Mesendoderm (in vitro differentiated cells): ENCODE results near the gene IL13RA2.

Experiments used
- DNase-seq: peaks from one replicate; pipeline ENCODE4 v3.0.0; 2013
- H2AK5ac ChIP-seq: 2 replicates; pipeline ENCODE4 v1.6.1; 2013; ENCODE audit warnings: low read length, inconsistent platforms
- H2BK120ac ChIP-seq: 2 replicates; pipeline ENCODE4 v1.6.1; 2013; ENCODE audit warnings: low read depth, mild to moderate bottlenecking, low read length, moderate library complexity, mixed read lengths
- H2BK15ac ChIP-seq: replicated peaks from 2 replicates; pipeline ENCODE4 v1.6.1; 2013; ENCODE audit warnings: low read depth, mild to moderate bottlenecking, moderate library complexity
- H2BK5ac ChIP-seq: 2 replicates; pipeline ENCODE4 v1.6.1; 2013; ENCODE audit warnings: low read length, inconsistent platforms
- H3K18ac ChIP-seq: 2 replicates; pipeline ENCODE4 v1.6.1; 2013; ENCODE audit warnings: mild to moderate bottlenecking, low read length, mixed read lengths
- H3K23ac ChIP-seq: one replicate; pipeline ENCODE4 v1.6.1; 2013; ENCODE audit warnings: low read length
- H3K27ac ChIP-seq: 2 replicates; pipeline ENCODE4 v1.5.1; 2013; ENCODE audit warnings: low read depth, mild to moderate bottlenecking, inconsistent platforms, low read length, moderate library complexity
- H3K27me3 ChIP-seq: 2 replicates; pipeline ENCODE4 v1.6.1; 2013; ENCODE audit warnings: low read length, control low read depth, mild to moderate bottlenecking, inconsistent platforms; ENCODE audit not compliant: insufficient read depth, poor library complexity
- H3K36me3 ChIP-seq: 2 replicates; pipeline ENCODE4 v1.6.1; 2013; ENCODE audit warnings: low read length, inconsistent platforms; ENCODE audit not compliant: control insufficient read depth, insufficient read depth
- H3K4ac ChIP-seq: one replicate; pipeline ENCODE4 v1.6.1; 2013; ENCODE audit warnings: low read depth, mild to moderate bottlenecking, low read length, moderate library complexity
- H3K4me1 ChIP-seq: 2 replicates; pipeline ENCODE4 v1.6.1; 2013; ENCODE audit warnings: low read depth, low read length, inconsistent platforms; ENCODE audit not compliant: control insufficient read depth
- H3K4me2 ChIP-seq: 2 replicates; pipeline ENCODE4 v1.6.1; 2013; ENCODE audit warnings: low read length
- H3K4me3 ChIP-seq: 2 replicates; pipeline ENCODE4 v1.5.1; 2013; ENCODE audit warnings: mild to moderate bottlenecking, low read length
- H3K56ac ChIP-seq: one replicate; pipeline ENCODE4 v1.6.1; 2013; ENCODE audit warnings: low read length
- H3K79me1 ChIP-seq: 2 replicates; pipeline ENCODE4 v1.6.1; 2013; ENCODE audit warnings: low read length, inconsistent platforms
- H3K79me2 ChIP-seq: 2 replicates; pipeline ENCODE4 v1.6.1; 2013; ENCODE audit warnings: mild to moderate bottlenecking, low read length; ENCODE audit not compliant: control insufficient read depth, insufficient read depth
- H3K9ac ChIP-seq: 2 replicates; pipeline ENCODE4 v1.6.1; 2013; ENCODE audit warnings: low read length, inconsistent platforms
- H4K5ac ChIP-seq: one replicate; pipeline ENCODE4 v1.6.1; 2013; ENCODE audit warnings: low read length
- H4K8ac ChIP-seq: one replicate; pipeline ENCODE4 v1.6.1; 2013; ENCODE audit warnings: low read depth, mild to moderate bottlenecking, control low read depth, low read length, moderate library complexity
- WGBS: extraction: QIAGEN DNeasy Blood & Tissue Kit; methylation state at CpG from one replicate; pipeline ENCODE4 v1.1.7; 2013; ENCODE audit warnings: low lambda C conversion rate, missing lambda C conversion rate; ENCODE audit not compliant: insufficient coverage; ENCODE audit errors: extremely low coverage; 5-methylcytosine and 5-hydroxymethylcytosine counted together

The IL13RA2 gene

DNA sequence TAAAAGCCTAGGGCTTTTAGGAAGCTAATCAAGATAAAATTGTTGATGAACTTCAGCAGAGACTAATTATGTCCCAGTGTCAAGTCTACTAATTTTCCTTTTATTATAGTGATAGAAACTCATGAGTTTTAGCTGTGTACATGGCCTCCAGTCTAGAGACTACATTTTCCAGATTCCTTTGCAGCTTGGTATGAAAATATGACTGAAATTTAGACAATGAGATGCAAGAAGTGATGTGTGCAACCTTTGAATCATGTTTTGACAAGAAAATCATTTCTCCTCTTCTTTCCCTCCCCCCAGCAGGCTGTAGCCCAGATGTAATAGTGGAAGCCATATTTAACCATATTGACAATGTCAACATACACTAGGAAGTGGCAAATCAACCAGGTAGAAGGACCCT is 30.3 kb upstream of the IL13RA2 start:
- H3K18ac ChIP-seq, result no peak overlapping the region
- no peak overlapping the region for H3K4me2 ChIP-seq
- no peaks in the 10 kb centered on the region for H3K36me3 ChIP-seq
- no peak overlapping the region for H3K9ac ChIP-seq
- H3K79me1 ChIP-seq, result no peaks in the 10 kb centered on the region
- no peak overlapping the region for H3K4ac ChIP-seq
- H2AK5ac ChIP-seq, result no peak overlapping the region
- H3K27me3 ChIP-seq, result no peaks in the 10 kb centered on the region
- no peak overlapping the region for H3K56ac ChIP-seq
- no peak overlapping the region for H2BK120ac ChIP-seq
- no peaks in the 10 kb centered on the region for H3K79me2 ChIP-seq
- H3K4me3 ChIP-seq, result no peak overlapping the region
- no peak overlapping the region for H4K8ac ChIP-seq
- H2BK5ac ChIP-seq, result no peak overlapping the region
- H3K27ac ChIP-seq, result no peak overlapping the region
- no peak overlapping the region for H3K23ac ChIP-seq
- H3K4me1 ChIP-seq, result no peaks in the 10 kb centered on the region
- no peak for DNase-seq
- no peak overlapping the region for H2BK15ac ChIP-seq
- no peak overlapping the region for H4K5ac ChIP-seq

DNA sequence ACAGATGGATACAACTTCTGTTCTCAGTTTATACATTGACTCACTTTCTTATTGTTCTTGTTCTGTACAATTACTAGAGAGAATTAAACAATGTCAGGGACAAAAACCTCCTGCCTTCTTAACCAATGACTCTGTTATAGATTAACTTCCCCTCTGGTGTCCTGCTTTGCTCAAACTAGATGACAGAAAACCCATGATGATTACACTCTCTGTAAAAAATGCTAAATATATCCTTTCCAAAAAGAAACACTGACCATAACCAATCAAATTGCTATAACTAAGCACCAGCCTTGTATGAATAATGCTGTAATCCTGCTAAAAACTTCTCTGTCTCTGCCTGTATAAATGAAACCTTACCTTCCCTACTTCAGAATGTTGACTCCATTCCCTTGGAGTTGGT is 29.8 kb upstream of the IL13RA2 start:
- Histone ChIP-seq H3K9ac (no peak overlapping the region), H3K4me2 (no peak overlapping the region), H4K8ac (no peak overlapping the region), H3K4ac (no peak overlapping the region), H3K18ac (no peak overlapping the region), H4K5ac (no peak overlapping the region), H2BK5ac (no peak overlapping the region), H3K23ac (no peak overlapping the region), H2BK120ac (no peak overlapping the region), H3K79me2 (no peaks in the 10 kb centered on the region), H3K56ac (no peak overlapping the region), H3K79me1 (no peaks in the 10 kb centered on the region), H3K27ac (no peak overlapping the region), H3K4me3 (no peak overlapping the region), H3K4me1 (no peaks in the 10 kb centered on the region), H3K27me3 (no peaks in the 10 kb centered on the region), H3K36me3 (no peaks in the 10 kb centered on the region), H2BK15ac (no peak overlapping the region), H2AK5ac (no peak overlapping the region)
- DNase-seq, result no peak

DNA sequence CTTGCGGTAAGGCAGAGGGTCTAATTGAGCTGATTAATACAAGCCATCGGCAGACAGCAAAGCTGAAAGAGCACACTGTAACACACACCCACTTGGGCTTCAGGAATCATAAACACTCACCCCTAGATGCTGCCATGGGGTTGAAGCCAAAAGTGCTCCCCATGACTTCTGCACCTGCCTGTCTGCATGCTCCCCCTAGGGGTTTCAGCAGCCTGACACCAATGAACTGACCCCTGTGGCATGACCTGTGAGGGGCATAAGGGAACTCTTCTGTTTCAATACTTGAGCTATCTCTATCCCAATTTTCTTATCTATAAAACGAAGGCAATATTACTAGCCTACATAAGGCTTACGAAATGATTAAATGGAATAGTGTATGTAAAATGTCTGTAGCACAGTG is 23.0 kb upstream of the IL13RA2 start:
- no peak overlapping the region for H3K18ac ChIP-seq
- H4K8ac ChIP-seq, result no peak overlapping the region
- H4K5ac ChIP-seq, result no peak overlapping the region
- H3K4me2 ChIP-seq, result no peak overlapping the region
- no peaks in the 10 kb centered on the region for H3K79me1 ChIP-seq
- no CpG with 5 or more reads among the region's 4 CpGs for WGBS
- H3K4me3 ChIP-seq, result no peak overlapping the region
- no peak for DNase-seq
- H3K9ac ChIP-seq, result no peak overlapping the region
- no peaks in the 10 kb centered on the region for H3K36me3 ChIP-seq
- H3K4me1 ChIP-seq, result no peaks in the 10 kb centered on the region
- no peak overlapping the region for H2BK5ac ChIP-seq
- H3K4ac ChIP-seq, result no peak overlapping the region
- no peak overlapping the region for H2AK5ac ChIP-seq
- no peak overlapping the region for H2BK120ac ChIP-seq
- H3K23ac ChIP-seq, result no peak overlapping the region
- H3K56ac ChIP-seq, result no peak overlapping the region
- H3K27me3 ChIP-seq, result no peaks in the 10 kb centered on the region
- H3K79me2 ChIP-seq, result no peaks in the 10 kb centered on the region
- no peak overlapping the region for H3K27ac ChIP-seq
- H2BK15ac ChIP-seq, result no peak overlapping the region

DNA sequence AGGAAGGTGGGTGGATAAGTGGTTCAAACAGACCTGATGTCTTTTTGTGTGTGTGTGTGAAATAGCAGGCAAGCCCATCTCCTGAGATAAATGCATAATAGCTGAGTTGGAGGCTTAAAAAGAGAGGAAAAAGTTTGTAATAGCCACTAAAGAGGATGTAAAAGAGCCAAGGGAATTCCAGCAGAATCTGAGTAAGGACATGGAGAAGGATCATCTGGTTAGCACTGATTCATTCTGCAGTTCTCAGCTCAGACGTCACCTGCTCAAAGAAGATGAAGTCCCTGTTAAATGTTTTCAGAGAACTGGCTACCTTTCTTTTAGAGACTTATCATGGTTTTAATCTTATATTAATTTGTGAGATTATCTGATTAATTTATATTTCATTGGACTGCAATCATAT is 21.0 kb upstream of the IL13RA2 start:
- no peak overlapping the region for H2AK5ac ChIP-seq
- no peaks in the 10 kb centered on the region for H3K79me1 ChIP-seq
- H3K9ac ChIP-seq, result no peak overlapping the region
- H3K27me3 ChIP-seq, result no peaks in the 10 kb centered on the region
- no peak overlapping the region for H3K23ac ChIP-seq
- H4K5ac ChIP-seq, result no peak overlapping the region
- no peak overlapping the region for H3K4me2 ChIP-seq
- H3K56ac ChIP-seq, result no peak overlapping the region
- H2BK5ac ChIP-seq, result no peak overlapping the region
- no peak overlapping the region for H3K4ac ChIP-seq
- H2BK15ac ChIP-seq, result no peak overlapping the region
- no peaks in the 10 kb centered on the region for H3K79me2 ChIP-seq
- no peak overlapping the region for H3K18ac ChIP-seq
- H2BK120ac ChIP-seq, result no peak overlapping the region
- no peak overlapping the region for H3K4me3 ChIP-seq
- no peak overlapping the region for H3K27ac ChIP-seq
- H4K8ac ChIP-seq, result no peak overlapping the region
- no peak for DNase-seq
- no CpG with 5 or more reads among the region's 1 CpG for WGBS
- no peaks in the 10 kb centered on the region for H3K4me1 ChIP-seq
- no peaks in the 10 kb centered on the region for H3K36me3 ChIP-seq

DNA sequence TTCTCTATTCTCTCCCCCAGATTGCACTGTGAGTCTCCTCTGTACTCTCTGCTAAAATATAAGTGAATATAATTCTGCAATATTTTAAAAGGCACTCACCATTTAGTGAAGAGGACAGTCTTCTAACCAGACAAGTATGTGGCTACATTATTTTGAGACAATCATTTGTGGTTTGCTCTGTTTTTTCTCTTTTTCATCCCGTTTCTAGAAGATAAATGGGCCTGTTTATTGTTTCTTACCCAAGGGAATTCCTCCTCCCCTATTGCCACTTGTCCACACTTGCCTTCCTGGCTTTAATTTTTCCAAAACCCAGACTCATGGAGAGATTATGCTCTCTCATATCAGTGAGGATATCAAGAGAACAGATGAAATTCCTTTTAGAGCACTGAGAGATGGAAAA is 18.6 kb upstream of the IL13RA2 start:
- no peak overlapping the region for H3K4me2 ChIP-seq
- H3K36me3 ChIP-seq, result no peaks in the 10 kb centered on the region
- no peak overlapping the region for H3K27ac ChIP-seq
- no peak overlapping the region for H3K4ac ChIP-seq
- no peaks in the 10 kb centered on the region for H3K27me3 ChIP-seq
- no peak overlapping the region for H4K8ac ChIP-seq
- H2BK120ac ChIP-seq, result no peak overlapping the region
- H3K4me1 ChIP-seq, result no peaks in the 10 kb centered on the region
- no peak overlapping the region for H3K23ac ChIP-seq
- no peak overlapping the region for H3K18ac ChIP-seq
- DNase-seq, result no peak
- H3K79me2 ChIP-seq, result no peaks in the 10 kb centered on the region
- H3K4me3 ChIP-seq, result no peak overlapping the region
- H2AK5ac ChIP-seq, result no peak overlapping the region
- no peak overlapping the region for H3K9ac ChIP-seq
- no peak overlapping the region for H2BK15ac ChIP-seq
- no peaks in the 10 kb centered on the region for H3K79me1 ChIP-seq
- WGBS, result no CpG with 5 or more reads among the region's 1 CpG
- no peak overlapping the region for H2BK5ac ChIP-seq
- H3K56ac ChIP-seq, result no peak overlapping the region
- no peak overlapping the region for H4K5ac ChIP-seq

DNA sequence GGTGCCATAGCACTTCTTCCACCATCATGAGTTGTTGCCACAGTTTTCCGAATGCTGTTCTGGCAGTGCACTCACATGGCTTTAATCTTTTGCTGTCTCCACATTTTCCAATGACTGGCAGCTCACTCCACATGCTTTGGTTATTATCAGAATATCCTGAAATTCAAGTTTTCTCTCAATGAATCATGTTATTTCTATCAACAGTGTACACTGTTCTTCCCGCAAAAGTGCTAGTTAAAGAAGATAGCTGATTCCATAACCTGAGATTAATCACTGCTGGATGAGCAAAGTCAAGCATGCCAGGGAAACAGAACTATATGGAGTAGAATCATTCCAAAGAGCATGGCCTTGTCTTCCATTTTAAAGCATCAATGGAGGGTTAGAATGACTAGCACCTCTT is 14.6 kb upstream of the IL13RA2 start:
- Histone ChIP-seq H3K9ac (no peak overlapping the region), H3K18ac (no peak overlapping the region), H3K4me1 (no peaks in the 10 kb centered on the region), H2BK120ac (no peak overlapping the region), H3K4me3 (no peak overlapping the region), H2BK15ac (no peak overlapping the region), H3K4me2 (no peak overlapping the region), H3K27me3 (no peaks in the 10 kb centered on the region), H4K8ac (no peak overlapping the region), H3K23ac (no peak overlapping the region), H2AK5ac (no peak overlapping the region), H4K5ac (no peak overlapping the region), H3K79me1 (no peaks in the 10 kb centered on the region), H3K4ac (no peak overlapping the region), H3K36me3 (no peaks in the 10 kb centered on the region), H3K56ac (no peak overlapping the region), H3K27ac (no peak overlapping the region), H3K79me2 (no peaks in the 10 kb centered on the region), H2BK5ac (no peak overlapping the region)
- no CpG with 5 or more reads among the region's 2 CpGs for WGBS
- DNase-seq, result no peak
